Heart left ventricle (tissue), 16 donors: ENCODE results near the gene DCLK1. TPM values are rescaled to one million over a fixed set of nuclear protein-coding genes. Genes with fewer than 3 reads are reported as not detected.

Experiments used
- ATAC-seq, 4 donors: fragments of 200-7000 bp; cut with Tn5 transposase; one replicate each; pipeline ENCODE4 v1.9.1; 2020 to 2022; ENCODE audit warnings: moderate library complexity in 4 of 4, mild to moderate bottlenecking in 3 of 4, moderate number of reproducible peaks in 1 of 4
- DNase-seq, 5 donors: peaks; one replicate each; pipeline ENCODE4 v3.0.0-alpha.2; 2020
- H3K27ac ChIP-seq, 12 donors: fragments of 200-600 bp; sonication (generic) in 4 of 12; one replicate each; pipeline versions ENCODE4 v1.5.0 to v1.8.0; 2016 to 2022; ENCODE audit warnings: mild to moderate bottlenecking in 2 of 12
- H3K27me3 ChIP-seq, 9 donors: fragments of 200-600 bp; sonication (generic) in 2 of 9; one replicate each; pipeline versions ENCODE4 v1.5.1 to v1.8.0; 2016 to 2022; ENCODE audit warnings: mild to moderate bottlenecking in 3 of 9
- H3K36me3 ChIP-seq, 9 donors: fragments of 200-600 bp; sonication (generic) in 2 of 9; one replicate each; pipeline versions ENCODE4 v1.5.0 to v1.8.0; 2018 to 2022; ENCODE audit warnings: mild to moderate bottlenecking in 2 of 9
- H3K4me1 ChIP-seq, 12 donors: fragments of 200-600 bp; sonication (generic) in 4 of 12; one replicate each; pipeline versions ENCODE4 v1.5.0 to v1.8.0; 2016 to 2022; ENCODE audit warnings: mild to moderate bottlenecking in 3 of 12
- H3K4me3 ChIP-seq, 12 donors: fragments of 200-600 bp; sonication (generic) in 4 of 12; one replicate each; pipeline versions ENCODE4 v1.5.0 to v1.8.0; 2017 to 2022; ENCODE audit warnings: mild to moderate bottlenecking in 9 of 12, moderate library complexity in 4 of 12
- H3K9me3 ChIP-seq, 12 donors: fragments of 200-600 bp; sonication (generic) in 4 of 12; one replicate each; pipeline versions ENCODE4 v1.5.0 to v1.8.0; 2016 to 2022; ENCODE audit warnings: mild to moderate bottlenecking in 1 of 12
- POLR2A ChIP-seq, 2 donors: fragments of 450-650 bp; IDR thresholded peaks; one replicate each; pipeline ENCODE4 v1.6.1; 2017; ENCODE audit warnings: antibody characterized with exemption in 2 of 2, mild to moderate bottlenecking in 2 of 2, moderate library complexity in 2 of 2
- WGBS, 4 donors: extraction: QIAGEN DNeasy Blood & Tissue Kit in 2 of 4; methylation state at CpG; one replicate each; pipeline versions ENCODE4 v1.1.5 to v1.1.7; 2013 to 2018; 5-methylcytosine and 5-hydroxymethylcytosine counted together
- intact Hi-C, 10 donors: fragments of 100-400 bp; cut with DNase I; formaldehyde crosslinking; loops; one replicate each; pipeline versions ENCODE4 v1.11.1 to v1.14.2; 2022
- polyA plus RNA-seq, 2 donors: library from polyadenylated mRNA; stranded (reverse); fragments of 200-250 nt; gene quantifications; one replicate each; pipeline ENCODE4 v1.2.3, GENCODE V29; 2013
- total RNA-seq, 9 donors: library from RNA; depleted of rRNA in 2 of 9; stranded (reverse); fragments of >200 nt in 2 of 9; fragmentation: NEBNext Ultra II Directional in 3 of 9; extraction: Animal tissue kit (Norgen Biotek cat#: 25700) in 3 of 9; gene quantifications; one replicate each; pipeline versions ENCODE4 v1.1.0 to v1.2.4, GENCODE V29; 2016 to 2023
- TF ChIP-seq, protein P1 (sequence below), 12 donors: fragments of 200-600 bp; sonication (generic) in 4 of 12; IDR thresholded peaks; one replicate each; pipeline versions ENCODE4 v1.5.0 to v1.8.0; 2018 to 2022; ENCODE audit warnings: antibody characterized with exemption in 12 of 12, mild to moderate bottlenecking in 5 of 12
- donor health status: ischemic (EF 13 %, LVEDD 7.1; RV severe dilation, severe dysfunction).
- donor health status: healthy with polysubstance abuse.
- donor health status: DM: no; HTN: yes; CAD: no.
- donor health status: DM: no; HTN: no; CAD: no.
- donor health status: ischemic (EF 25% LVEDD 6.9; RV normal size, moderate dysfunction).
- donor health status: ischemic (EF 25% LVEDD 5.7; RV mildly dilated, moderate dysfunction).
- donor health status: healthy.
- donor health status: DM: yes; HTN: yes; CAD: no.
- donor health status: ischemic (EF 35%, LVEDD 5.7; RV mildly dilated, moderate dysfunction).
- donor health status: nonischemic (EF 11% LVEDD 7.7; RV severe dilation, severe dysfunction).
- donor health status: DM: yes; HTN: yes; CAD: no.
- donor health status: PGD.
- donor health status: ischemic (EF 29% LVEDD 5.4; RV normal size, mild dysfunction).
- donor health status: nonischemic (EF 23%, LVEDD 6.1; RV moderate dilation, normal function).

The DCLK1 gene
- total and polyA plus RNA-seq, 11 donors: 3.4 to 15.9 (median 11.2) TPM

DNA sequence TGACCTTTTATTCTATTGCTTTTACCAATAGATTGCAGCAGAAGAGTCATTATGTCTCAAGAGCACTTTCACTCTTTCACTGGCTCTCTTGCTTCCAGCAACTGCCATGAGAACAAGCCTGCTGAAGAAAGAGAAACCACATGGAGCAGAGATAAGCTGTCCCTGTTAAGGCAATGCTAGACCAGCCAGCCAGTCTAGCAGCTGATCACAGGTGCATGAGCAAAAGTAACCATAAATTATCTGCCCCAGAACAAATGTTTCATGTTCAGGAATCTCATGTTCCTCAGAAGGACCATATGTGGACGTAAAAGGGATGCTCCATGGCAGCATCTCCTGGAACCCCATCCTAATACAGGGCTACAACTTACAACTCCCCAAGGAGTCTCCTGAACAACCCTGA is 20.4 kb upstream of the DCLK1 start:
- ATAC-seq: no peak
- Histone ChIP-seq H3K4me1 (peaks cover 0 to 10% (median 3%) of the 10 kb centered on the region in 12 donors), H3K9me3 (peaks cover 0 to 9% (median 0%) of the 10 kb centered on the region in 12 donors), H3K27me3 (peaks cover 0 to 4% (median 0%) of the 10 kb centered on the region in 9 donors), H3K4me3 (no peak overlapping the region), H3K27ac (no peak overlapping the region), H3K36me3 (no peaks in the 10 kb centered on the region)
- DNase-seq: no peak
- intact Hi-C loops: loop anchor here in 1 of 10 donors (10.0 kb wide), 1 partner anchor 113 kb away; no protein-coding TSS in a partner anchor
- 60 to 100% (median 88%) methylated on average over 1 of the region's 1 CpG for WGBS, 4 donors
- no peak for TF ChIP-seq POLR2A (IDR thresholded peaks at IDR 0.05)
- TF ChIP-seq, protein P1, sequence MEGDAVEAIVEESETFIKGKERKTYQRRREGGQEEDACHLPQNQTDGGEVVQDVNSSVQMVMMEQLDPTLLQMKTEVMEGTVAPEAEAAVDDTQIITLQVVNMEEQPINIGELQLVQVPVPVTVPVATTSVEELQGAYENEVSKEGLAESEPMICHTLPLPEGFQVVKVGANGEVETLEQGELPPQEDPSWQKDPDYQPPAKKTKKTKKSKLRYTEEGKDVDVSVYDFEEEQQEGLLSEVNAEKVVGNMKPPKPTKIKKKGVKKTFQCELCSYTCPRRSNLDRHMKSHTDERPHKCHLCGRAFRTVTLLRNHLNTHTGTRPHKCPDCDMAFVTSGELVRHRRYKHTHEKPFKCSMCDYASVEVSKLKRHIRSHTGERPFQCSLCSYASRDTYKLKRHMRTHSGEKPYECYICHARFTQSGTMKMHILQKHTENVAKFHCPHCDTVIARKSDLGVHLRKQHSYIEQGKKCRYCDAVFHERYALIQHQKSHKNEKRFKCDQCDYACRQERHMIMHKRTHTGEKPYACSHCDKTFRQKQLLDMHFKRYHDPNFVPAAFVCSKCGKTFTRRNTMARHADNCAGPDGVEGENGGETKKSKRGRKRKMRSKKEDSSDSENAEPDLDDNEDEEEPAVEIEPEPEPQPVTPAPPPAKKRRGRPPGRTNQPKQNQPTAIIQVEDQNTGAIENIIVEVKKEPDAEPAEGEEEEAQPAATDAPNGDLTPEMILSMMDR (IDR thresholded peaks at IDR 0.05): no peak

DNA sequence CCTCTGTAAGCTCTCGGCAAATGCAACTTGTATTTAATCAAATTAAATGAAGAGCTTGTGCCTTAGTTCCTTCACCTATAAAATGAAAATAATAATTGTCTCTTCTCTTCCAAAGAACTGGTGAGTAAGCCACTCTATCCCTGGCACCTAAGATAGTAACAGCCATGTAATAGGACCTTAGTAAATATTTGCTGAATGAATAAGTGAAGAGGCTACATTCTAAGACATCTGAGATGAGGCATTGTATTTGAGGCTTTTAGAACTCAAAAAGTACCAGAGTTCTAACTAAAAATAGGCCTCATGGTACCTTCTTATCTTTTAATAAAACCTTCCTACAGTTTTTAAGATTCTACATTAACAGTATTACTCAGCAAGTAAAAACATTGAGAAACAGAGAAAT is 17.3 kb upstream of the DCLK1 start:
- no peak for DNase-seq
- Histone ChIP-seq H3K27me3 (no peaks in the 10 kb centered on the region), H3K36me3 (no peaks in the 10 kb centered on the region), H3K4me1 (peaks cover 0 to 5% (median 0%) of the 10 kb centered on the region in 12 donors), H3K27ac (no peak overlapping the region), H3K9me3 (peaks cover 0 to 20% (median 0%) of the 10 kb centered on the region in 12 donors), H3K4me3 (no peak overlapping the region)
- no peak for TF ChIP-seq POLR2A (IDR thresholded peaks at IDR 0.05)
- TF ChIP-seq, protein P1 (IDR thresholded peaks at IDR 0.05): no peak
- intact Hi-C loops: loop anchor here in 1 of 10 donors (10.0 kb wide), 1 partner anchor 126 kb away; no protein-coding TSS in a partner anchor
- ATAC-seq: no peak
- WGBS, 4 donors: 89 to 100% (median 97%) methylated on average over 1 of the region's 1 CpG

DNA sequence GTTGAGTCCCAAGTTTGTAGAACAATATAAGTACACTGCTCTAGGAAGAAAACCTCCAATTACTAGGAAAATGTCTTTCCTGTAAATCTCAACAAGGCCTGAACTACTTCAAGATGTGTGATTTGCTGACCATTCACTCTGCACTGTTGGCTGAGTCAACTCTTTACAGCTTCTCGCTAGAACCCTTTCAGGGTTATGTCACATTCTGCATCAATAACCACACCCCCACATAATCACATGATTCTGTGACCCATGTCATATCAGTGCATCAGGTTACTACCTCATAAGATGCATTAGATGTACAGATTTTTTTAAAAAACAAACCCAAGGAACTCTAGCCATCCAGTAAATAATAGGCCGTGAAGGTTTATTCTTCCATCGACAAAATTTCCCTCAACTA is 16.1 kb upstream of the DCLK1 start:
- Histone ChIP-seq H3K36me3 (no peaks in the 10 kb centered on the region), H3K4me1 (peaks cover 0 to 5% (median 0%) of the 10 kb centered on the region in 12 donors), H3K27me3 (no peaks in the 10 kb centered on the region), H3K27ac (peak overlapping the region in 4 of 12 donors; percentile 11 to 59 (median 34)), H3K9me3 (peaks cover 0 to 20% (median 0%) of the 10 kb centered on the region in 12 donors), H3K4me3 (no peak overlapping the region)
- TF ChIP-seq, protein P1 (IDR thresholded peaks at IDR 0.05): no peak
- TF ChIP-seq POLR2A (IDR thresholded peaks at IDR 0.05): no peak
- ATAC-seq: peak in 1 of 4 donors; percentile 42
- DNase-seq: no peak
- intact Hi-C loops: loop anchor here in 1 of 10 donors (10.0 kb wide), 1 partner anchor 127 kb away; no protein-coding TSS in a partner anchor
- 80 to 94% (median 93%) methylated on average over 3 of the region's 3 CpGs for WGBS, 4 donors

DNA sequence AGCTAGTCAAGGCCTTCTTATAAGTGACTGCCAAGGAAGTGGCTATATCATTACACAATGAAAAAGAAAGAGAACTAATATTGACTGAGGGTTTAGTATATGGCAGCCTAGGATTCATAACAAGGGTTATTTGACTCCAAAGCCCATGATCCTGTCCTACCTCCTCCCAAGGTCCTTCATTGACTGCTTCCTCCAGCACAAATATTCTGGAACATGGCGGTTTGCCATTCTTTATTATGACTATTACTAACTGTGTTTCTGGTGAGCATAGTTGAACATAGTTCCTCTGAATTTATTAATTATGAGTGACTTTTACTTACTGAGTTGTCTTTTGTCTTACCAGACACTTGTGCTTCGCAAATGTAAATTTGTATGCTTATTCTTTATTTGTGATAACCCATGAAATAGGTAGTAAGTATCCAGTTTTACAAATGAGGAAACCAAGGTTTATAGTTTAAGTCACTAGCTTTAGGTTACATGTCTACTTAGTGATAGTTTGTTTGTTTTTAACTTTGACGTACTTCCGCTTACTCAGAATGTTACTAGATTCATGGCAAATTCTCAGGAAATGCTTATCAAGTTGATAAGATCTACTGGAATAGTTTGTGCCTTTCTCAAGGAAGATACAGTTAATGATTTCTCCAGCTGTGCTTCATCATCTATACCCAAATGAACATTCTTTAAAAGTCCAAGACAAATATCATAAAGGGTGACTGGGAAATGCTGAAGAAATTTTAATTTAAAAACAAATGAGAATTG is 15.5 kb upstream of the DCLK1 start:
- H3K4me3 ChIP-seq: no peak overlapping the region
- H3K4me1 ChIP-seq: peaks cover 0 to 5% (median 0%) of the 10 kb centered on the region in 12 donors
- no peaks in the 10 kb centered on the region for H3K36me3 ChIP-seq
- peaks cover 0 to 20% (median 0%) of the 10 kb centered on the region in 12 donors for H3K9me3 ChIP-seq
- no peak for DNase-seq
- H3K27ac ChIP-seq: peak overlapping the region in 11 of 12 donors; percentile 1 to 57 (median 42)
- intact Hi-C loops: loop anchor here in 1 of 10 donors (10.0 kb wide), 1 partner anchor 128 kb away; no protein-coding TSS in a partner anchor
- TF ChIP-seq, protein P1 (IDR thresholded peaks at IDR 0.05): no peak
- TF ChIP-seq POLR2A (IDR thresholded peaks at IDR 0.05): no peak
- peak in 2 of 4 donors; percentile 16 to 78 for ATAC-seq
- no peaks in the 10 kb centered on the region for H3K27me3 ChIP-seq
- 53 to 85% (median 63%) methylated on average over 4 of the region's 4 CpGs for WGBS, 4 donors
